ENCODE measurements around the gene GLIS1. TPM values are rescaled to one million over a fixed set of nuclear protein-coding genes. Genes with fewer than 3 reads are reported as not detected.

GLIS1 gene
- total RNA-seq, 1 experiment from 2014 or later, result 0.28 TPM

DNA sequence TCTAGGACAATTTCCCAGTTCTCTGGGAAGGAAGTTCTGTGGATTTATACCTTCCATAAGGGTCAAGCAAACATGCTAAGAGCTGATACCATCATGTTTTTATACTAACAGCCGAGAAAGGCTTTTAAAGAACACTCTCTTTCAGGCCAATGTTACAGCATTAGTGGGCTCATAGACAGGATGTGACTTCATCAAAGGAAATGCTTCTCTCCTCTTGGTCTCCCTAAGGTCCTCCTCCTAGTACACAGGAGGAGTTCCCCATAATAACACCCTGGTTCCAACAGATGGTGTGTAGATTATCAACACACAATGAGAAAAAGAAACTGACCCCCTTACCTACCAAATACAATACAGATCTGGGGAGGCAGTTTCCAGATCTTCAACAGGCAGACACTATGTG lies 26.7 kb upstream of the GLIS1 start:
- Histone ChIP-seq H3K9me3 (ENCODE audit: control insufficient read depth, low read depth, low read length) (no peaks in the 10 kb centered on the region), H2AFZ (ENCODE audit: low read length) (no peak overlapping the region), H3K23me2 (ENCODE audit: insufficient read length, low read depth, low read length, poor library complexity, severe bottlenecking) (no peaks in the 10 kb centered on the region), H2BK15ac (ENCODE audit: low read depth, low read length) (no peak overlapping the region), H2BK5ac (ENCODE audit: insufficient read length, low read length) (no peak overlapping the region), H4K5ac (ENCODE audit: insufficient read length, low read depth, low read length) (no peak overlapping the region), H4K8ac (replicated peaks; ENCODE audit: insufficient read length, low read depth, low read length) (no peak overlapping the region), H3T11ph (ENCODE audit: low read length) (no peak overlapping the region), H3K4me2 (ENCODE audit: insufficient read depth, insufficient read length, low read length) (no peak overlapping the region), H2AK5ac (ENCODE audit: insufficient read length, low read length) (no peak overlapping the region), H3K4ac (ENCODE audit: low read depth, low read length) (no peak overlapping the region), H3K4me1 (ENCODE audit: insufficient read depth, low read length) (no peaks in the 10 kb centered on the region), H3K23ac (ENCODE audit: insufficient read length, low read depth, low read length) (no peak overlapping the region), H3K27ac (ENCODE audit: insufficient read length, low read depth, low read length) (no peak overlapping the region), H3K18ac (ENCODE audit: insufficient read length, low read depth, low read length) (no peak overlapping the region), H4K20me1 (ENCODE audit: control insufficient read depth, insufficient read depth, insufficient read length) (no peaks in the 10 kb centered on the region), H3K27me3 (ENCODE audit: insufficient read depth, low read length) (no peaks in the 10 kb centered on the region), H3K79me1 (ENCODE audit: insufficient read depth, low read depth, low read length, poor library complexity, severe bottlenecking) (no peaks in the 10 kb centered on the region), H3K79me2 (ENCODE audit: insufficient read depth, low read length) (no peaks in the 10 kb centered on the region), H2BK20ac (ENCODE audit: low read depth, low read length, poor library complexity, severe bottlenecking) (no peak overlapping the region), H2BK12ac (ENCODE audit: insufficient read length, low read depth, low read length) (no peak overlapping the region), H3K14ac (ENCODE audit: insufficient read depth, low read length) (no peak overlapping the region), H2BK120ac (ENCODE audit: low read depth, low read length, poor library complexity, severe bottlenecking) (no peak overlapping the region), H3K56ac (ENCODE audit: insufficient read length, low read depth, low read length) (no peak overlapping the region), H4K91ac (ENCODE audit: insufficient read length, low read depth, low read length) (no peak overlapping the region), H3K9ac (ENCODE audit: extremely low read depth, insufficient read length, low read length) (no peak overlapping the region)
- H3K4me1 Mint-ChIP-seq, result peaks cover 0 to 8% of the 10 kb centered on the region in 2 experiments; a peak in 1 of 4 replicates
- no peak overlapping the region for H3K4me3 Mint-ChIP-seq
- no peaks in the 10 kb centered on the region for H3K9me3 Mint-ChIP-seq
- DNase-seq, result no peak
- no peak overlapping the region for H3K27ac Mint-ChIP-seq
- TF ChIP-seq, protein P1, sequence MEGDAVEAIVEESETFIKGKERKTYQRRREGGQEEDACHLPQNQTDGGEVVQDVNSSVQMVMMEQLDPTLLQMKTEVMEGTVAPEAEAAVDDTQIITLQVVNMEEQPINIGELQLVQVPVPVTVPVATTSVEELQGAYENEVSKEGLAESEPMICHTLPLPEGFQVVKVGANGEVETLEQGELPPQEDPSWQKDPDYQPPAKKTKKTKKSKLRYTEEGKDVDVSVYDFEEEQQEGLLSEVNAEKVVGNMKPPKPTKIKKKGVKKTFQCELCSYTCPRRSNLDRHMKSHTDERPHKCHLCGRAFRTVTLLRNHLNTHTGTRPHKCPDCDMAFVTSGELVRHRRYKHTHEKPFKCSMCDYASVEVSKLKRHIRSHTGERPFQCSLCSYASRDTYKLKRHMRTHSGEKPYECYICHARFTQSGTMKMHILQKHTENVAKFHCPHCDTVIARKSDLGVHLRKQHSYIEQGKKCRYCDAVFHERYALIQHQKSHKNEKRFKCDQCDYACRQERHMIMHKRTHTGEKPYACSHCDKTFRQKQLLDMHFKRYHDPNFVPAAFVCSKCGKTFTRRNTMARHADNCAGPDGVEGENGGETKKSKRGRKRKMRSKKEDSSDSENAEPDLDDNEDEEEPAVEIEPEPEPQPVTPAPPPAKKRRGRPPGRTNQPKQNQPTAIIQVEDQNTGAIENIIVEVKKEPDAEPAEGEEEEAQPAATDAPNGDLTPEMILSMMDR (conservative IDR thresholded peaks at IDR 0.05), result no peak
- WGBS (ENCODE audit: extremely low coverage, insufficient read length, low lambda C conversion rate), result no CpG with 5 or more reads among the region's 1 CpG
- peaks cover 4 to 37% (median 12%) of the 10 kb centered on the region in 3 experiments; a peak in 6 of 7 replicates for H3K36me3 Mint-ChIP-seq (ENCODE audit: insufficient read depth in 1 of 3, low read depth in 3 of 3)
- H3K27me3 Mint-ChIP-seq (ENCODE audit: low read depth), result no peaks in the 10 kb centered on the region
